ENCODE data around the gene RIMS3.

- no peak for TF ChIP-seq CTCF (conservative IDR thresholded peaks at IDR 0.05; ENCODE audit: low read length)
- TF ChIP-seq EZH2phosphoT487 (IDR thresholded peaks at IDR 0.05; ENCODE audit: borderline replicate concordance): no peak
Observed at GRCh38 chr1:40684669-40685068, 19.2 kb upstream of the RIMS3 start.
